GF-D8 (cell line): ENCODE measurements around the gene OR6N1.
A peak's percentile ranks its signal among the peaks of the same experiment; 100 is the strongest.

ENCODE experiments used
- DNase-seq: peaks from one replicate; lab custom pipeline; 2025; lab: John Stamatoyannopoulos, UW

The OR6N1 gene

GRCh38 chr1:158771950-158772866 lies at the start of gene OR6N1:
Gene OR6N1, minus strand, starts transcription at chr1:158772195. Its CDS starts 5,513 bp downstream, at chr1:158766682.
- DNase-seq, result no peak

DNA sequence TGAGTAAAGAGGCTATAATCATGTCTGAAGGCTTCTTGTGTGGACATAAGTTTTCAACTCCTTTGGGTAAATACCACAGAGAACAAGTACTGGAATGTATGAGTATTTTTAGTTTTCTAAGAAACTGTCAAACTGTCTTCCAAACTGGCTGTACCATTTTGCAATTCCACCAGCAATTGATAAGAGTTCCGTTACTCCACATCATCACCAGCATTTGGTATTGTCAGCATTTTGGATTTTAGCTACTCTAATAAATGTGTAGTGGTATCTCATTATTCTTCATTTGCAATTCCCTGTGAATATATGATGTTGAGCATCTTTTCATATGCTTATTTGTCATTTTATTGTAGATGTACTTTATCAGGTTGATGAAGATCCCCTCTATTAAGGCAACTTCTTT lies 49.7 kb upstream of the OR6N1 start:
- DNase-seq, result no peak

DNA sequence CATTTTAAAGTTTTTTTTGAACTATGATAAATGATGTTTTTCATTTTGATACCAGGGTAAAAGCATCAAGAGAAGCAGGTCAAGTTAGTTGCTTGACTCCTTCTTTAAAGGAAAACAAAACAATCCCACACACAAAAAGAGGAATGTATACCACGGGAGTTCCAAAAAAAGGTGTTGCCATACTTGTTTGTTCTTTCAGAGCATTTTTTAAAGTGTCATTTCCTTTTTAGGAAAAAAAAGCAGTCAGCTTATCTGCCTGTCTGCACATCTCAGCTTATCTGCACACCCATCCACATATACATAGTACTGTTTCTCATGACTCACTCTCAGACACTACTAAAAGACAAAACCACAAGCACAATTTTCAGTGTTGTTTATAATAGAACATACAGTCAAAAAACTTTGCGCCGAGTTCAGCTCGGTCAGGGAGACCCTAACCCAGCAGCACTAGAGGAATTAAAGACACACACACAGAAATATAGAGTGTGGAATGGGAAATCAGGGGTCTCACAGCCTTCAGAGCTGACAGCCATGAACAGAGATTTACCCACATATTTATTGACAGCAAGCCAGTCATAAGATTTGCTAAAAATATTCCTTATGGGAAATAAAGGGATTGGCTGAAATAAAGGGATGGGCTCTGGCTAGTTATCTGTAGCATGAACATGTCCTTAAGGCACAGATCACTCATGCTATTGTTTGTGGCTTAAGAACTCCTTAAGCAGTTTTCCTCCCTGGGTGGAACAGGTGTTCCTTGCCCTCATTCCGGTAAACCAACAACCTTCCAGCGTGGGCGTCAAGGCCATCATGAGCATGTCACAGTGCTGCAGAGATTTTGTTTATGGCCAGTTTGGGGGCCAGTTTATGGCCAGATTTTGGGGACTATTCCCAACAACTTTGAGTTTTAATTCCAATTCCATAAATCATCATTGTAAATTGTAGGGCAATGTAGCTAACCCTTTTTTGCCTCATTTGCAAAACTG lies 47.8 kb upstream of the OR6N1 start:
- DNase-seq, result no peak

GRCh38 chr1:158818975-158819431 lies 47.0 kb upstream of the OR6N1 start:
- DNase-seq, result no peak

DNA sequence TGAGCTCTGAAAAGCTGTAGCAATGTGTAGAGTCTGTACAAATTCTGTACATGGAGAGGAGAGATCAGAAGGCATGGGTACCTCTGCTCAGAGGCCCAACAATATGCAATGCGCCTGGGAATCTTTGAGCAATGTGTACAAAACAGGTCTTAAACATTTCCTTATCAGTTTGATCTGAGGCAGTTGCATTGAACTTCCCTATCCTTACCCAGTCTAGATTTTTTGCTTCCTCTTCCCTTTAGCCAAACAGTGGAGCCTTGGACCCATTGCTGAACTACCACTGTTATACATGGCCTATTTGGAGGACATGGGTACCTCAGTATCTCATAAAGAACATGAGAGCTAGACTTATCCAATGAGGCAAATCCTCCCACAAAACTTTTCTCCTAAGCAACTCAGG lies 46.6 kb upstream of the OR6N1 start:
- DNase-seq, result peak; percentile 48

GRCh38 chr1:158814970-158815369 lies 43.0 kb upstream of the OR6N1 start:
- DNase-seq, result no peak

DNA sequence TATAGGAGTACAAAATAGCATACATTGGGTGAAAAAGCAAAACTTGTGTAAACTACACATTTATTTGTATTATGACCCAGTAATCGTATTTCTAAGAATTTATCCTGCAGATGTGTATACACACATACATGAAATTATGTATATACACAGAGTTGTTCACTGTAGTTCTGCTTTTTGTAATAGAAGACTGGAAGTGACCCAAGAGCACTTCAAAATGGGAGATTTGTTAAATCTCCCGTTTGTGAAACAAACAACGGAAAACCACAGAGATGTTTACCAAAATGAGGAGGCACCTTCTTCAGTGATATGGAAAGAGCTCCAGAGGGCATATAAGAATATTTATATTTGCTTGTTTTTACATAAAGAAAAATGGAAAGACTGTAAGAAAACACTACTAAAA lies 41.2 kb upstream of the OR6N1 start:
- peak; percentile 25 for DNase-seq

DNA sequence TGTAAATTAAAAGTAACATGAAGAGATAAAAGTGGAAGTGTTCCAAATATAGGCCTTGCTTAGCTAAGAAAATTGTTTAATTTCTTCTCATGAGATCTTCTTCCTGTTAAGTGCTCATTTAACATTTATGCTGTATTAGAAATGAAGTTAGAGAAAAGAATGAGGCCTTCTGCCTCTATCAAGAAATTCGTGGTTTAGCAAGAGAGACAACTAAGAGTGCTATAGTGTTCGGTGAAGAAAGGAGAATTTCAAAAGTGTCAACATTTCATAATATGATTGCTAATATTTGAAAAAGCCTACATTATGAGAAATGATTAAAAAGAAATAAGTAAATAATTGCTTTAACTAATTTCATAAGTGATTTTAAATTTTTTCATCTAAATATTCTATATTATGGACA lies 40.3 kb upstream of the OR6N1 start:
- DNase-seq, result no peak

- DNase-seq, result peak; percentile 85
Observed at GRCh38 chr1:158810311-158810710, 38.3 kb upstream of the OR6N1 start.

DNA sequence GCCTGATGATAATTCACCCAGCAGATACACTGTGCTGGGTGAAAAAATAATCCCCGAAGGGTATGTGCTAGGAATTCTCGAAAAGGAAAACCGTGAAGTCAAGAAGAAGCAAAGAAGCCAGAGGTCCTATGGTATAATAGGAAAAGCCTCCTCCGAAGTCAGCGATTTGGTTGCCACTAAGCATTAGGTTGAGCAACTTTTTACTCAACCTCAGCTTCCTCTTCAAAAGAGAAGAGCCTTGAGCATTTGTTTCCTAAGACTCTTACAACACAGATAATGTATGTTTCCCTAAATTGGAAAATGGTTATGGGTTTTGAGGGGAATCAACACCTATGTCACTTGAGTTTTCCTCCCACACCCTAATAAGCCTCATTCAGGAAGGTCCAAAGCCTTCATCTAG lies 37.9 kb upstream of the OR6N1 start:
- DNase-seq, result peak; percentile 80

DNA sequence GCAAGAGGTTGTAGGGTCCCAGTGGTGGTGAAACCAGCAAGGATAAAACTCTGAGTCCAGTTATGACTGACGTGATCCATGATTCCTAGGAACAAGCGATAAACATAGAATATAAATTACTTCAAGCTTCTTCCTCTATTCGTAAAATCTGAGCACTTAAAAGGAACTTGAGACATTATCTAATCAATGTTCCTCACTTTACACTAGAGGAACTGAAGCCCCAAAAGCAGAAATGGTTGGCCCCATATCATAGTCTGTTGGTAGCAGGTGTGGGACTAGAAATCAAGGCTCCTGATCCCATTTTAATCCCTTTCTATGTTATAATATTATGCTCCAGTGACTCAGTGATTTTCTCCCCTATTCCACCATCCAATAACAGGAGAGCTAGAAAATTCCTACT lies 37.3 kb upstream of the OR6N1 start:
- peak; percentile 27 for DNase-seq

GRCh38 chr1:158806916-158807536 lies 35.0 kb upstream of the OR6N1 start:
- no peak for DNase-seq

- DNase-seq, result no peak
Observed at GRCh38 chr1:158803678-158804077, 31.7 kb upstream of the OR6N1 start.

- DNase-seq, result no peak
Observed at GRCh38 chr1:158801396-158801795, 29.4 kb upstream of the OR6N1 start.

- DNase-seq, result no peak
Observed at GRCh38 chr1:158800526-158800925, 28.5 kb upstream of the OR6N1 start.

DNA sequence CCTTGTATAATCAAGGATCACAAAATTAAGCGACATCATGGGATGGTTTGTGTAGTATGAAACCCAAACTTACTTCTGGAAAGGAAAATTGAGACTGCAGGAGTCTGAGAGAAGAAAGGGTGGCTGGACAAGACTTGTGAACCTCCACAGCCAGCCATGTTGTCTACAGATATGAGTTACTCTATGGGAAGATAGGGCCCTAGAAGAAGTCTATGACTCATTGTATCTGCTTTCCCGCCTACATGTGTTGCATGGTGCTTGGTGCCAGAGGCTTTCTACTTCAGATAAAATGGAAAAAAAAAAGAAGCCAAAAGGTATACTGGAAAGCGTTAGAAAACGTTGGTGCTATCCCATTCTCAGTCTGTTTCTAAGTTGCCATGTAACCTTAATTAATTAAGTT lies 27.7 kb upstream of the OR6N1 start:
- no peak for DNase-seq

DNA sequence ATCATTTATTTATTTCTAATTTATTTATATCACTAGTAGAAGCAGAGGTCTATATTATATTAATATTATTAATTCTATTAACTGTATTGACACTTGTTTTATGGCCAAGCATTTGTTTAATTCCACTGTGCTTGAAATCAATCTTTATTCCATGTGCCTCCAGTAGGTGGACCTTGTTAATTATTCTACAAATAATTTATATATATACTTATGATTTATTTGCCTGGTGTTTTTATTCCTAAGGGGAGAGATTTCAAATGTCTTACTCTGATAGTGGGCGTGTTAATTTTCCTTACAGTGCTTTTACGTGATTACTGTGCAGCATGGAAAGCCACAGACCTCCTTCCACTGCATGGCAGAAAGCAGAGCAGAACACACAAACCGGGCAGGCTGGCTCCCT lies 26.5 kb upstream of the OR6N1 start:
- no peak for DNase-seq

DNA sequence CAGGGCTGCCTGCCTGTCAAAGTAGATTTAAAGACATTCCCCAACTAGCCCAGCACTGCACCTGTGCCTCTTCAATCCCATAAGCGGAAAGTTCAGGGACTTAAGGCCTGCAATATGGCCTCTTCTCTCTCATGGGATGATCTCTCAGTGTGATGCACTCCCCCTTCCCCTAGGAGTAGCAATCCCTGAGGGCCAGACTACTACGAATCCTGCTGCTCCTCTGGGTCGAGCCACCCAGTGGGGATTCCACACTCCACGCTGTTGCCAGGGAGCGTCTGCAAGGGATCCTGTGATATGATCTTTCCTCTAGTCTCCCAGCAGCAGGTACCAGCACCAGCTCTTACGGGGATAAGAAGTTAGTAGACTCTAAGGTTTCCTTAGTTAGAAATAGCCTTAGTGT lies 22.3 kb upstream of the OR6N1 start:
- no peak for DNase-seq

DNA sequence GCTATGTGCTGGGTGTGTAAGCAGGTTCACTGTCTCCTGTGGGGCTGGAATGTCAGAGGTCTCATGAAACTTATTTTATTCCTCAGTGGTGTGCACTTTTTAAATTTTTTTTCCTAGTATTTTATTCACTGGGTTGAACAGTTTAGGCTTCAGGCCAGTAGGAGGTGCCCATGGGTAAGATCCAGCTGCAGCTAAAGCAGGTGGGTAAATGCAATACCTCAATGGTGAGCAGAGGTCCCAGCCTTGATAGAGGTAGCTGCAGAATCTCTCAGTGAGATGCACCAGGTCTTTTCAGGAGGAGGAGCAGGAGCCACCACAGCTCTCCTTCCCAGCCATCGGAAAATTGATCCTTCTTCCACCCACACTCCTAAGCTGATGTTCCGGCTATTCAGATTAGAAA lies 21.6 kb upstream of the OR6N1 start:
- DNase-seq, result no peak

- DNase-seq, result no peak
Observed at GRCh38 chr1:158781104-158781503, 9.1 kb upstream of the OR6N1 start, which contains the start of gene OR6N2. Gene OR6N2, minus strand, starts transcription at chr1:158781204. Its CDS starts 3,569 bp downstream, at chr1:158777635.

DNA sequence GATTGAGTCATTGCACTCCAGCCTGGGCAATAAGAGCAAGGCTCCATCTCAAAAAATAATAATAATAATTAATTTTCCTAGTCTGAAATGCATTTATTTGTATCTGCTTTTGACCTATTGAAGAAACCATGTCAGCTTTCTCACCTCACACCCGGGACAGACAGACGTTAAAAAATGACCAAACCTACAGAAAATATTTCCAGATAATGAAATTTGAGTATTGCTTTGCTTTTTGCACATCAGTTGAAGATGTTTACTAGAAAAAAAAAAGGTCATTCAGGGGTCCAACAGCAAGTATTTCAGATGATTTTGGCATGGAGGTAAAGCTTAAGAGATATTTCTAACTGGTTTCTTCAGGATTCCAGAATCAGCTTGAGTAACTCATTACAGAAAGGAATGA lies 17.6 kb downstream of the OR6N1 start, which contains the start of gene OR6K6:
OR6K6 (plus strand) TSS at position 301 of the 400 bp plus-strand sequence. CDS start 168 bp downstream, outside the sequence.
- no peak for DNase-seq

- DNase-seq, result no peak
Observed at GRCh38 chr1:158752155-158752712, 19.8 kb downstream of the OR6N1 start.
